Choroid plexus epithelial cell (primary cell): ENCODE measurements around the gene DDX11.
A peak's percentile ranks its signal among the peaks of the same experiment; 100 is the strongest.
"Not testable (repeated sequence)": the region's sequence is repeated elsewhere in the genome, so short reads cannot be mapped to it uniquely, and the experiment has no call there.

Experiments used
- DNase-seq: peaks from one replicate; pipeline ENCODE4 v3.0.0-alpha.2; 2010; ENCODE audit warnings: low read depth
- H3K4me3 ChIP-seq: 2 replicates; pipeline ENCODE4 v1.5.1; 2011; ENCODE audit warnings: low read depth, mild to moderate bottlenecking, control low read depth, low read length, moderate library complexity
- CTCF ChIP-seq: conservative IDR thresholded peaks from 2 replicates; pipeline ENCODE4 v1.5.1; 2011; ENCODE audit warnings: low read depth, mild to moderate bottlenecking, control low read depth, inconsistent platforms, low read length, moderate library complexity

Gene DDX11

GRCh38 chr12:31034372-31034771 lies 39.3 kb upstream of the DDX11 start:
- DNase-seq, result no peak
- TF ChIP-seq CTCF, result no peak

GRCh38 chr12:31035226-31035625 lies 38.4 kb upstream of the DDX11 start:
- H3K4me3 ChIP-seq, result no peak overlapping the region
- no peak for TF ChIP-seq CTCF
- no peak for DNase-seq

More at GRCh38 chr12:31034372-31034771, 39.3 kb upstream of the DDX11 start:
- no peak overlapping the region for H3K4me3 ChIP-seq

GRCh38 chr12:31035967-31036665 lies 37.5 kb upstream of the DDX11 start:
- DNase-seq, result peak; percentile 26
- no peak overlapping the region for H3K4me3 ChIP-seq
- TF ChIP-seq CTCF, result no peak

- DNase-seq, result no peak
- no peak overlapping the region for H3K4me3 ChIP-seq
- TF ChIP-seq CTCF, result no peak
Measured at GRCh38 chr12:31037028-31037427, 36.6 kb upstream of the DDX11 start.

GRCh38 chr12:31037931-31038330 lies 35.7 kb upstream of the DDX11 start:
- DNase-seq, result no peak
- H3K4me3 ChIP-seq, result no peak overlapping the region
- TF ChIP-seq CTCF, result no peak

- H3K4me3 ChIP-seq, result no peak overlapping the region
- DNase-seq, result no peak
- no peak for TF ChIP-seq CTCF
Measured at GRCh38 chr12:31041033-31041564, 32.6 kb upstream of the DDX11 start.

- not testable (repeated sequence) for H3K4me3 ChIP-seq
- DNase-seq, result peak; percentile 34
Measured at GRCh38 chr12:31050143-31050542, 23.5 kb upstream of the DDX11 start.

- peak; percentile 35 for DNase-seq
- not testable (repeated sequence) for H3K4me3 ChIP-seq
Measured at GRCh38 chr12:31050548-31050947, 23.1 kb upstream of the DDX11 start.

- not testable (repeated sequence) for H3K4me3 ChIP-seq, DNase-seq
Measured at GRCh38 chr12:31051692-31052091, 22.0 kb upstream of the DDX11 start.

- DNase-seq, H3K4me3 ChIP-seq: not testable (repeated sequence)
Measured at GRCh38 chr12:31052121-31052520, 21.5 kb upstream of the DDX11 start.

- DNase-seq, result peak; percentile 72
- not testable (repeated sequence) for H3K4me3 ChIP-seq
Measured at GRCh38 chr12:31052666-31053439, 20.8 kb upstream of the DDX11 start.
